Adipocyte (in vitro differentiated cells): ENCODE results near the gene CDK5RAP2.
"Not testable (repeated sequence)": the region's sequence is repeated elsewhere in the genome, so short reads cannot be mapped to it uniquely, and the experiment has no call there.

Experiments used
- DNase-seq: peaks from one replicate; pipeline ENCODE4 v3.0.0-alpha.2; 2015; ENCODE audit warnings: low read depth
- H3K27me3 ChIP-seq: replicated peaks from 2 replicates; pipeline ENCODE4 v1.7.0; 2013; ENCODE audit warnings: mild to moderate bottlenecking, low read length, moderate library complexity; ENCODE audit not compliant: control insufficient read depth, insufficient read depth
- H3K36me3 ChIP-seq: 2 replicates; pipeline ENCODE4 v1.7.0; 2013; ENCODE audit warnings: low read length, mild to moderate bottlenecking, moderate library complexity; ENCODE audit not compliant: control insufficient read depth, insufficient read depth, severe bottlenecking
- H3K4me1 ChIP-seq: 2 replicates; pipeline ENCODE4 v1.7.0; 2013; ENCODE audit warnings: mild to moderate bottlenecking, low read length, moderate library complexity; ENCODE audit not compliant: control insufficient read depth, insufficient read depth
- H3K4me3 ChIP-seq: 2 replicates; pipeline ENCODE4 v1.7.0; 2013; ENCODE audit warnings: mild to moderate bottlenecking, low read length, moderate library complexity
- H3K9ac ChIP-seq: 2 replicates; pipeline ENCODE4 v1.7.0; 2013; ENCODE audit warnings: mild to moderate bottlenecking, low read length, moderate library complexity
- H3K9me3 ChIP-seq: 2 replicates; pipeline ENCODE4 v1.7.0; 2013; ENCODE audit warnings: mild to moderate bottlenecking, low read length, moderate library complexity; ENCODE audit not compliant: control insufficient read depth

Gene CDK5RAP2

GRCh38 chr9:120528327-120528726 is 51.6 kb downstream of the CDK5RAP2 start:
- no peaks in the 10 kb centered on the region for H3K9me3 ChIP-seq
- H3K36me3 ChIP-seq: peaks cover 59% of the 10 kb centered on the region
- no peaks in the 10 kb centered on the region for H3K27me3 ChIP-seq
- no peak overlapping the region for H3K4me3 ChIP-seq
- DNase-seq: no peak
- H3K9ac ChIP-seq: no peak overlapping the region
- H3K4me1 ChIP-seq: peaks cover 17% of the 10 kb centered on the region

- no peak for DNase-seq
- Histone ChIP-seq H3K4me1 (no peaks in the 10 kb centered on the region), H3K9ac (no peak overlapping the region), H3K4me3 (no peak overlapping the region), H3K36me3 (peaks cover 60% of the 10 kb centered on the region), H3K27me3 (no peaks in the 10 kb centered on the region), H3K9me3 (no peaks in the 10 kb centered on the region)
Measured at GRCh38 chr9:120526534-120526933, 53.4 kb downstream of the CDK5RAP2 start.

GRCh38 chr9:120524863-120525262 is 55.1 kb downstream of the CDK5RAP2 start:
- no peak overlapping the region for H3K9ac ChIP-seq
- H3K4me1 ChIP-seq: no peaks in the 10 kb centered on the region
- H3K9me3 ChIP-seq: no peaks in the 10 kb centered on the region
- DNase-seq: no peak
- H3K4me3 ChIP-seq: no peak overlapping the region
- no peaks in the 10 kb centered on the region for H3K27me3 ChIP-seq
- H3K36me3 ChIP-seq: peaks cover 59% of the 10 kb centered on the region

- no peak for DNase-seq
- H3K9ac ChIP-seq: no peak overlapping the region
- no peaks in the 10 kb centered on the region for H3K9me3 ChIP-seq
- no peaks in the 10 kb centered on the region for H3K4me1 ChIP-seq
- no peak overlapping the region for H3K4me3 ChIP-seq
- no peaks in the 10 kb centered on the region for H3K27me3 ChIP-seq
- H3K36me3 ChIP-seq: peaks cover 52% of the 10 kb centered on the region
Measured at GRCh38 chr9:120524038-120524437, 55.9 kb downstream of the CDK5RAP2 start.

GRCh38 chr9:120522558-120522957 is 57.4 kb downstream of the CDK5RAP2 start:
- no peak overlapping the region for H3K9ac ChIP-seq
- peaks cover 10% of the 10 kb centered on the region for H3K4me1 ChIP-seq
- H3K4me3 ChIP-seq: no peak overlapping the region
- no peaks in the 10 kb centered on the region for H3K27me3 ChIP-seq
- peaks cover 37% of the 10 kb centered on the region for H3K36me3 ChIP-seq
- no peaks in the 10 kb centered on the region for H3K9me3 ChIP-seq
- no peak for DNase-seq

- Histone ChIP-seq H3K9ac (no peak overlapping the region), H3K9me3 (no peaks in the 10 kb centered on the region), H3K27me3 (no peaks in the 10 kb centered on the region), H3K4me3 (no peak overlapping the region), H3K36me3 (peaks cover 36% of the 10 kb centered on the region), H3K4me1 (peaks cover 11% of the 10 kb centered on the region)
- no peak for DNase-seq
Measured at GRCh38 chr9:120522032-120522431, 57.9 kb downstream of the CDK5RAP2 start.

- Histone ChIP-seq H3K4me1 (peaks cover 11% of the 10 kb centered on the region), H3K4me3 (no peak overlapping the region), H3K9ac (no peak overlapping the region), H3K27me3 (no peaks in the 10 kb centered on the region), H3K9me3 (no peaks in the 10 kb centered on the region), H3K36me3 (peaks cover 33% of the 10 kb centered on the region)
- no peak for DNase-seq
Measured at GRCh38 chr9:120521101-120521500, 58.9 kb downstream of the CDK5RAP2 start.

- DNase-seq, H3K4me3 ChIP-seq, H3K9ac ChIP-seq, H3K9me3 ChIP-seq, H3K27me3 ChIP-seq: not testable (repeated sequence)
- H3K36me3 ChIP-seq: peaks cover 27% of the 10 kb centered on the region
- peaks cover 11% of the 10 kb centered on the region for H3K4me1 ChIP-seq
Measured at GRCh38 chr9:120515996-120516395, 64.0 kb downstream of the CDK5RAP2 start.

GRCh38 chr9:120515481-120515880 is 64.5 kb downstream of the CDK5RAP2 start:
- not testable (repeated sequence) for DNase-seq, H3K9me3 ChIP-seq, H3K9ac ChIP-seq, H3K4me3 ChIP-seq, H3K27me3 ChIP-seq
- Histone ChIP-seq H3K4me1 (peaks cover 11% of the 10 kb centered on the region), H3K36me3 (peaks cover 32% of the 10 kb centered on the region)

GRCh38 chr9:120514405-120514804 is 65.6 kb downstream of the CDK5RAP2 start:
- no peak overlapping the region for H3K4me3 ChIP-seq
- no peaks in the 10 kb centered on the region for H3K27me3 ChIP-seq
- peaks cover 7% of the 10 kb centered on the region for H3K9me3 ChIP-seq
- peaks cover 11% of the 10 kb centered on the region for H3K4me1 ChIP-seq
- DNase-seq: no peak
- H3K9ac ChIP-seq: no peak overlapping the region
- peaks cover 36% of the 10 kb centered on the region for H3K36me3 ChIP-seq

- H3K4me3 ChIP-seq: no peak overlapping the region
- no peak for DNase-seq
- H3K9ac ChIP-seq: no peak overlapping the region
- H3K4me1 ChIP-seq: peaks cover 11% of the 10 kb centered on the region
- H3K9me3 ChIP-seq: peaks cover 7% of the 10 kb centered on the region
- peaks cover 36% of the 10 kb centered on the region for H3K36me3 ChIP-seq
- no peaks in the 10 kb centered on the region for H3K27me3 ChIP-seq
Measured at GRCh38 chr9:120513825-120514396, 66.1 kb downstream of the CDK5RAP2 start.

GRCh38 chr9:120510816-120511215 is 69.2 kb downstream of the CDK5RAP2 start:
- no peak for DNase-seq
- no peak overlapping the region for H3K4me3 ChIP-seq
- peaks cover 7% of the 10 kb centered on the region for H3K9me3 ChIP-seq
- H3K9ac ChIP-seq: no peak overlapping the region
- H3K36me3 ChIP-seq: peaks cover 26% of the 10 kb centered on the region
- no peaks in the 10 kb centered on the region for H3K4me1 ChIP-seq
- no peaks in the 10 kb centered on the region for H3K27me3 ChIP-seq
